Anterior cingulate cortex (tissue), 58 donors: ENCODE data around the gene HLA-DQB1.
"Not testable (repeated sequence)": the region's sequence is repeated elsewhere in the genome, so short reads cannot be mapped to it uniquely, and the experiment has no call there.

Source experiments
- DNase-seq, 58 donors: peaks; one replicate each; lab custom pipeline; 2025; lab: John Stamatoyannopoulos, UW

Gene HLA-DQB1

DNA sequence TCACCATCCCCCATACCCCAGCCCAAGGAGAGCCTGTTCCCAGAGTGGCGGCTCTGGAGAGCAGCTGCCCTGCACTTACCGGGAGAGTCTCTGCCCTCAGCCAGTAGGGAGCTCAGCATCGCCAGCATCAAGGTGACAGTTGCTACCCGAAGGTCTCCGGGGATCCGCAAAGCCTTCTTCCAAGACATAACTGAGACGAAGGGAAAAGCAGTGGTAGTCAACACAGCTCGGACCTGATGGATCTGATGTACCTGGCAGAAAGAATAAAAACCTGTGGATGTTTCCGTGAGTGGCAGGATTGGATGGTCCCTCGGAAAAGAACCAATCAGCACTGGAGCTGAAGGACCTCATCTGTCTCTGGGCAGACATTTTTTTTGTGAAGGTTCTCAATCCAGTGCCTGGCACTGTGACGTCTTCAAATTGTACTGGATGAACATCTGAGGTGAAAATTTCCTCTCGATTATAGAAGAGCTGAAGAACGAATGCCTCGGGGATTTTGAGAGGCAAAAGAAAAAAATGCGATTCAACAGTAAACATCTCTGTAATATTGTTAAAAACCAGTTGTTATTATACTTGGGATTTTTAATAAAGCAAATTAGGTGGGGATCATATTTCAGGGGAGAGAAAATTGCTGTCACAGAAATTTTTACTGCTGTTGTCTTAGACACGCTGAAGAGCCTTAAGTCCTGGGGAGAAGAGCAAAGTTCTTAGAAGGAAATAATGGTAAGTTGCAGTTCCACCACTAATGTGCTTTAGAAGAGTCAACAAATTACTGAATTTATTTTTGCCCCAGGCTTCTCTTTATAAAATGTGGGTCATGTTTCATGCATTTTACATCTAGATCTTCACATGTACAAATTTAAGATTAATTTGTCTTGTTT, at the start of gene HLA-DQB1:
Gene HLA-DQB1 (minus strand): TSS at position 238 of the 881 bp plus-strand sequence. CDS start 50 bp downstream, at position 188.
- DNase-seq, result peak in 16 of 58 donors; percentile 2 to 62 (median 20)

DNA sequence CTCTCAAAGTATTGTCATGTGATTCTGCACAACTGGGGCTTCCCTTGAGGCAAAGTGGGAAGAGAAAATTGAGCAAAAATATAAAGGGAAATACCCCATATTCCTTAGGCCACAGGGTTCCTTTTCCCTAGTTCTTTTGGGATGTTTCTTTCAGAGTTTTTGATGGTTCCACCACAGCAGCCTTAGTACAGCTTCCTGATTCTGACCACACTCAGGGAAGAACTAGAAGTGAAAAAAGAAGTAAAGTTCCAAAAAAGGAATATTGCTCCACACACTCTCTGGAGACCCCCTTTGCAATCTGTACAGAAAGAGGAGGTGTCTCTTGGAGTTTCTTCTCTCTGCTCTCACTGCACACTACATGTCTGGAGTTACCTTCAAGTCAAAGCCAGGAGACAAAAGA, 46.8 kb upstream of the HLA-DQB1 start:
- DNase-seq, result no peak

DNA sequence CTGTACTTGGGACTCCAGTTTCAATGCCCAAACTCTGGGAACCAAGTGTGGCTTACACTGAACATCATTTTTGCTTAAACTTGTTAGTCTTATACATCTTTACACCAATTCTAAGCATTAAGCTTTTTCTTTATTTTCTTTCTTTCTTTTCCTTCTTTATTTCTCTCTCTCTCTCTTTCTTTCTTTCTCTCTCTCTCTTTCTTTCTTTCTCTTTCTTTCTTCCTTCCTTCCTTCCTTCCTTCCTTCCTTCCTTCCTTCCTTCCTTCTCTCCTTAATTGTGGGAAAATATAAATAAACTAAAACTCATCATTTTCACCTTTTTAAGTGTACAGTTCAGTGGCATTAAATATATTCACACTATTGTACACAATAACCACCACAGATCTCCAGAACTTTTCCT, 43.2 kb upstream of the HLA-DQB1 start:
- no peak for DNase-seq

DNA sequence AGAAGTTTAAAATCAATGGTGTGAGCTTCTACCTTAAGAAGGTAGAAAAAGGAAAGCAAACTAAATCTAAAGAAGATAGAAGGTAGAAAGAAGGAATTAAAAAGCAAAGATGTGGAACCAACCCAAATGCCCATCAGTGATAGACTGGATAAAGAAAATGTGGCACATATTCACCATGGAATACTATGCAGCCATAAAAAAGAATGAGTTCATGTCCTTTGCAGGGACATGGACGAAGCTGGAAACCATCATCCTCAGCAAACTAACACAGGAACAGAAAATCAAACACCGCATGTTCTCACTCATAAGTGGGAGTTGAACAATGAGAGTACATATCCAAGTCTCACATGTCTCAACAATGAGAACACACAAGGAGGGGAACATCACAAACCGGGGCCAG, 38.7 kb upstream of the HLA-DQB1 start:
- DNase-seq, result not testable (repeated sequence)

DNA sequence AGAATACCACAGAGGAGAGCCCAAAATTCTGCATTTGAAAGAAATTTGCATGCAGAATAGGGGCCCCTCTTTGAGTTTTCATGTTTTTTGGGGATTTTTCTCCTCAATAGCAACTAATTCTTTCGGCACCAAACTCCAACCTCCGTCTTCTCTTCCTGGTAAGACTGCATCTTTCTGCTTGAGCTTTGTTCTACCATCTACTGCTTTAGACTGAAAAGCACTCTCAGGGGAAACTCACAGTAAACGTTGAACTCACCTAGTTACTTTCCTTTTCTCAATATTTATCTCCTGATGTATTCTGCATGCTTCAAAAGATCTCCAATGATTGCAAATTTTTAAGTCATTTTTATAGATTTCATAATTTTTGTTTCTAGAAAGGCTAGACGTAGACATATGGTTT, 36.9 kb upstream of the HLA-DQB1 start:
- no peak for DNase-seq

DNA sequence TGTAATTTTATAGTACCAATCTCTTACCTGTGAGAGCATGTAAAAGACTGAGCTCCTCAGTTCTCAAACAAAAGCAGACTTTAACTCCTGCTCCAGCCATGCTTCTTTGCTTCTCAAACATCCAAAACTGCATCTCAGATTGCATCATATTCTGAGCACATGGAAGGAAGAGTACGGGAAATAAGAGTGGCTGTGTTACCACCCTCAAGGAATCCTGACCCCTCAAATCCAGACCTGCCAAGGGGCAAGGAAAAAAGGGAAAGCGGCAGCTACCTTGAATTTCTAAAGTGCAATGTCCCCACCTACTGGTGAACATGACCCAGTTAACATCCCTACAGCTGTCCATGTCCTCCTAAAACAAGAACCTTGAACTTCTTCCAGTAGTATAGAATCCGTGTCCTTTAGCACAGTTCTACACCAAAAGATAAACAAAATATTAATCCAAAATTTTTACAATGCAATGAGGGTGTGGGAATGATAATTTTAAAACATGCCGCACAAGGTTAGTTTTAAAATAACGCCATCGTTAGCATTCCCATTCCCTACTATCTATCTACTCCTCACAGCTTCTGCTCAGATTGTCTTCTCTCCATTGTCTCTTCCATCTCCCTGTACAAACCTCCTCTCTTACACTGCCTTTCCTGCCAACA, 34.1 kb upstream of the HLA-DQB1 start:
- DNase-seq, result peak in 28 of 58 donors; percentile 0 to 45 (median 4)

DNA sequence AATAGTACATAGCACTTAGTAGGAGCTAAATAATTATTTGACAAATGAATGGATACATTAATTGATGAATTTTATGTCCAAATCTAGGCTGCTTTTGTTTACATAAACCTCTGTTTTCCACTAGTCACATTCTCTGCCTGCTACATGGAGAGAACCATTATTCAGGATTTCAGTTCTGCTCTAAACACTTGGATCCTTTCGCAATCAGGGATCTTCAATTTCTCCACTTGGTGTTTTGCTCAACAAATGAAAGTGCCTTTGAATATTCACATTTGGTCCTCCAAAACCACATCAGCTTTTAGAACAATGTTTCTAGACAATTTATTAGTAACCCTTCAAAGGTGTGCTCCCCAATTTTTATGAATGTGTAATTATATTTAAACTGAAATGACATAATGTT, 30.6 kb upstream of the HLA-DQB1 start:
- no peak for DNase-seq

DNA sequence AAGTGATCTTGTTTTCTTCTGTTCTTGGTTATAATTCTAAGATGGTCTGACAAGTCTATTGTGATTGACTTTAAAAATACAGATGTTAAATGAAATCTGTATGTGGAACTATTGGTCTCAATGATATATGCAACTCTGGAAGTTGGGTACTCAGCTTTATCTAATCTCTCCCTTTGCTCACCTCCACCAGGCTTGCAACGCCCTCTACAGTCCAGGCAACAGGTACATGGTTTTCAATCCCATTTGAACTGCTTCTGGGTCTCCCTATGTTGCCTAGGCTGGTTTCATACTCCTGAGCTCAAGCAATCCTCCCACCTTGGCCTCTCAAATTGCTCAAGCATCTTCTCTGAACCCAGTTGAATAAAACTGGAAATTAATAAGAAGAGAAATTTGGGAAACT, 25.6 kb upstream of the HLA-DQB1 start:
- DNase-seq, result no peak

DNA sequence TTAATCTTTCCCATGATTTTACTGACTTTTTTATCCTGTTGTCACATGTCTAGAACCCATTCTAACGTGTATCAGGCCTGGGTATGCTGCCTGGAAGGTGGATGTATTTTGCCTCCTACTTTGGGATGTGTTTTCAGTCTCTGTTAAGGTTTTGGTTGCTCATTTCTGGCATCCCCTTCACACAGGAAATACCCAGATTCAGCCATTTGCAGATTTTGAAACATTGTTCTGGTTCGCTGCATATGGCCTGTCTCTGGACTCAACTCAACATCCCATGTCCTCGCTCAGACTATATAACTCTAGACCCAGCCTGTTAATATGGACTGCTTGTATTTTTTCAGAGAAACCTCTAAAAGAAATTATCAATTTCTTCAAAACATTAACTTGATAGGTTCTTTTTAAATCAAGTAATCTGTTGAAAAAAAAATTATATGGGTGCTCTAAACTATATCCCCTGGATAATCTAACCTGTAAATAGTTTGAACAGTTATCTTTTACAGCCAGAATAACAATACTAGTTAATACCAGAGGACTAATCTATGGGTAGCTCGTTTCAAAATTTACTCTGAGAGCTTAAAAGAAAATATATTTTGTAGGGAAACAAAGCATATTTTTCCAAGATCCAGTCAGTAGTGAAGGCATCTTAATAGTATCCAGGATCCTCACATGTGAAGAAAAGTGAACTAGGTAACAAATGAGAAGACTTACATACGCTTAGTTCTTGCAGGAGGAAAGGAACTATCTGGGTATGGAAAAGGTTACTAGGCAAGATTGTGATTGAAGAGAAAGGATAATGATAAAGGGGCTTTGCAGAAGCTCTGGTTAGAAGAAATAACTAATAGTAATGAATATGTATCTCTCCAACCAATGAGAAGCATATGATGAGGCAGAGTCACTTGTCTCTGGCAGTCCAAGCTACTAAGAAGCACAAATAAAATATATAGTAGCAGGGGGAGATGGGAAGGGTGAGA, 23.4 kb upstream of the HLA-DQB1 start:
- no peak for DNase-seq

DNA sequence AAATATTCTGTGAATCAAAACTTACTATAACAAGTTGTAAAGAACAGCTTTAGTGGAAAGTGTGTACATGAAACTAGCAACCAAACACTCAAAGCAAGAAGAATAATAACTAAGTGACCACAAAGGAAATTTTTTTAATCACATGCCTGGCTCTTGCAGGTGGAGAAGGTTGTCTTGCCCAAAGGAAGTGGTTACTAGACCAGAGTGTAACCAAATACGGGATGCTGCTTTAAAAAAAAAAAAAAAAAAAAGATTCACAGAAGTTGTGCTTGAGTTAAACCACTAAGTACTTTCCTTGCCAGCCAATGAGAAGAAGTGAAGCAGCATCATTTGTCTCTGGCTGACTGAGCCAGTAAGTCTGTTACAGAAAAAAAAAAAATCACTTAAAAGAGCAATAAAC, 19.1 kb upstream of the HLA-DQB1 start:
- DNase-seq, result no peak

DNA sequence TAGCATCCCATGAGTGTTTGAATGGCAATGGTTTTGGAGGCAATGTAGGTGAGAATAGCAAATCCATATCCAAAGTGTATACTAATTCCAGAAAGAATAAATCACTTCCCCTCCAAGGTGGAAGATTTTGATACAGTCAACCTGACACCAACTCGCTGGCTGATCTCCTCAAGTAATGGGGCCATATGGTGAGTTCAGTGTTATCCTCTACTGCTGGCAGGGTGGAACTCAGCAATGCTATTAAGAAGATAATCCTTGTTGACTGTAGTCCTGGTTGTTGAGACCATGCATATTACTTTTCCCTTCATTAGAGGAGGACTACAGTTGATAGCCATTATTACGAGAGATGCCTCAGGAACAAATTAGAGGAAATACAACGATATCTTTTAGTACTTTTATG, 17.8 kb upstream of the HLA-DQB1 start:
- no peak for DNase-seq

DNA sequence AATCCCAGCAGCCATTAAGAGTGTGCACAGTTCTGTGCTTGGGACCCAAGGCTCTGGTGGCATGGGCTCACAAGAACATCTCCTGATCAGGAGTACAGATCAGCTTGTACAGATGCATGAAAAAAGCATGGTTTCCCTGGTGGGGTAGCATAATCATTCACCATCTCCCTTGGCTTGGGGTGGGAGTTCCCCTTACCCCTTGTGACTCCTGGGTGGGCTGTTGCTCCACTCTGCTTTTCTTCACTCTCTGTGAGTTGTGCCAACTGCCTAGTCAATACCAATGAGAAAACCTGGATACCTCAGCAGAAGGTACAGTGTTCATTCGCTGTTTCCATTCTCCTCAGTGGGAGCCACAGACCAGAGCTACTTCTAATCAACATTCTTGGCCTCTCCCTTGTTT, 13.6 kb upstream of the HLA-DQB1 start:
- DNase-seq, result no peak

DNA sequence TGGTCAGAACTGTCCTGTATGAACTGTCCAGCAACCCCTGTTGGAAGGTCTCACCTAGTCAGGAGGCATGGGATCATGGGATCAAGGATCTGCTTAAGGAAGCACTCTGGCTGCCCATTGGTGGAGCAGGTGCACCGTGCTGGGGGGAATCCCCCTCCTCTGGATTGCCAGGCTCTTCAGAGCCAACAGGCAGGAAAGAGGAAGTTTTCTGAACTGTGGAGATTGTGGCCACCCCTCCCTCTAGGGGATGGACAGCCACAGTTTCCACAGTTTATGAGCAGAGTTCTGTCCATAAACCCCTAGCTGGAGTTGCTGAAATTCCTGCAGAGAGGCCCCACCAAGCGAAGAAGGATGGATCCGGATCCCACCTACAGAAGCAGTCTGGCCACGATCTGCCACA, 13.0 kb upstream of the HLA-DQB1 start:
- no peak for DNase-seq

DNA sequence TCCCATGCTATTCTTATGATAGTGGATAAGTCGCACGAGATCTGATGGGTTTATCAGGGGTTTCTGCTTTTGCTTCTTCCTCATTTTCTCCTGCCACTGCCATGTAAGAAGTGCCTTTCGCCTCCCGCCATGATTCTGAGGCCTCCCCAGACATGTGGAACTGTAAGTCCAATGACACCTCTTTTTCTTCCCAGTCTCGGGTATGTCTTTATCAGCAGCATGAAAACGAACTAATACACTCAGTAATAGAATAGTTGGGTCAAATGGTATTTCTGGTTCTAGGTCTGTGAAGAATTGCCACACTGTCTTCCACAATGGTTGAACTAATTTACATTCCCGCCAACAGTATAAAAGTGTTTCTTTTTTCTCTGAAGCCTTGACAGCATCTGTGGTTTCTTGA, 7.7 kb upstream of the HLA-DQB1 start:
- DNase-seq, result not testable (repeated sequence)

DNA sequence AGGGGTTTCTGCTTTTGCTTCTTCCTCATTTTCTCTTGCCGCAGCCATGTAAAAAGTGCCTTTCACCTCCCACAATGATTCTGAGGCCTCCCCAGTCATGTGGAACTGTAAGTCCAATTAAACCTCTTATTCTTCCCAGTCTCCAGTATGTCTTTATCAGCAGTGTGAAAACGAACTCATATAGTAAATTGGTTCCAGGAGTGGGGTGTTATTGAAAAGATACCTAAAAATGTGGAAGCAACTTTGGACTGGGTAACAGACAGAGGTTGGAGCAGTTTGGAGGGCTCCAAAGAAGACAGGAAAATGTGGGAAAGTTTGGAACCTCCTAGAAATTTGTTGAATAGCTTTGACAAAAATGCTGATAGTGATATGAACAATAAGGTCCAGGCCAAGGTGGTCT, 5.5 kb upstream of the HLA-DQB1 start:
- DNase-seq, result not testable (repeated sequence)

DNA sequence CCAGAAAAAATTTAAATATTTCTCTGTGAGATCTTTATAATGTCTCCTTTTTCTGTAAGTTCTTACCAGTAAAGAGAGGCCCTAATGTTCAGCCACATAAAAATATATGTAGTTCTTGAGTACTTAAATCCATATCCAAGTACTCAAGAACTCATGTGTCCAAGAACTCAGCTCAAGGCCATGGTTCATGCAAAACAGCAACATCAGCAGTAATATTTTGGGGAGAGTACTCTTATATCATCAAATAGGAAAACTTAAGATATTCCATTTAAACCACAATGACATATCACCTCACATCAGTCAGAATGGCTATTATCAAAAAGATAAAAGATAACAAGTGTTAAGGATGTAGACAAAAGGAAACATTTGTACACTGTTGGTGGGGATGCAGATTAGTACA, 3.4 kb upstream of the HLA-DQB1 start:
- DNase-seq, result no peak

DNA sequence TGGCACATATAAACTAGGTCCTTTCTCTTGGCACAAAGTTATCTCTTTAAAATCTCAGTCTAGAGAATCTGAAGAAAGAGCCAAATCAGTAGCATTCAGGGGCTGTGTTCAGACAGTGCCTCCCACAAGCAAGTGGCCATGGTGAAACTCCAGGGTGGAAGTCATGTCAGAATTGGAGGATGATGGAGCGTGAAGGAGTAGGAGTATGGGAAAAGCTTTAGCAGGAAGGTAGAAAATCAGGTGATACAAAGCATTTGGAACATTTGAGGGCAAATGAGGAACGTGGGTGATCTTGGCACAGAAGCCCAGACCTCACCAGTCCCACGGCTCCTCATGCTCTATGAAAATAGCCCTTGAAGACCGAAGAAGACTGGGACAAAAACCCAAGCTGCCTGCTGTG, 2.8 kb upstream of the HLA-DQB1 start:
- DNase-seq, result no peak

DNA sequence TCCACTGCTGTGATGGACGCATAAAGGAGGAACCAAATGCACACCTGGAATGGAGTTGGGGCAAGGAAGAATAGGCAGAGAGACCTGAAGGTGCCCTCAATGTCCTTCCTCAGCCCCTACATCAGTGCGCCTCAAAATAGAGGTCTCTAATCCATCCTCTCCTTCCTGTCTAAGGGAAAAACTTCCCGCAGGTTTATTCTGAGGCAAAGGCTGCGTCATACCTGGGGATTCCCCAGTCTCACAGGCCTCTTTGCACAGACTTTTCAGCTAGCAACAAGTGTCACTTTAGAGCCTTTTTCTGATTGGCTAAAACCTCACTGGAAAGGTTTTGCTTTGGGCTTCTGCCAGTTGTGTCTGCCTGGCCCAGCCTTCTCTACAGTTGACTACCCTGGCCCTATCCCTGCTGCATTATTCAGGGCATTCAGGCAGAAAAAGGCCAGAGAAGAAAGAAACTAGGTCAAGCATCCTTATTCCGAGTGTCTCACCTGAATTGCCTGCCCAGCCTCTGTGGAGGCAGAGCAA, 1.8 kb upstream of the HLA-DQB1 start:
- DNase-seq, result peak in 8 of 58 donors; percentile 5 to 66 (median 10)

DNA sequence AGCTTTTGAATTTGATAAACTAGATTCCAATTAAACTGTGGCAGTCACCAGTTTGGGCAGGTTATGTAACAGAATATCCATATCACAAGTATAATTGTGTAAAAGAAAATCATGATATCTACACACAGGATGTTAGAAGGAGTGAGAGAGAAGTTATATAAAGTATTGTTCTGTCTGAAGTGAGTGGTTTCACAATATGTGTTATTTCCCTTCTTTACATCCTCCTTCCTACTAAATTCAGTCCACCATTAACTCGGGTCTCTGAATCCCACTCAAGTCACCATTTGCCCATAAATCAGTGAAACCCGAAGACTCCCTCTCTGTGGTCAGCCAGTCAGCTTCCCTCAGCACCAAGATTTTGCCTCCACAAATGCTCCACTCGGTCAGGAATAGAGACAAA, 796 bp downstream of the HLA-DQB1 start:
- DNase-seq, result no peak

DNA sequence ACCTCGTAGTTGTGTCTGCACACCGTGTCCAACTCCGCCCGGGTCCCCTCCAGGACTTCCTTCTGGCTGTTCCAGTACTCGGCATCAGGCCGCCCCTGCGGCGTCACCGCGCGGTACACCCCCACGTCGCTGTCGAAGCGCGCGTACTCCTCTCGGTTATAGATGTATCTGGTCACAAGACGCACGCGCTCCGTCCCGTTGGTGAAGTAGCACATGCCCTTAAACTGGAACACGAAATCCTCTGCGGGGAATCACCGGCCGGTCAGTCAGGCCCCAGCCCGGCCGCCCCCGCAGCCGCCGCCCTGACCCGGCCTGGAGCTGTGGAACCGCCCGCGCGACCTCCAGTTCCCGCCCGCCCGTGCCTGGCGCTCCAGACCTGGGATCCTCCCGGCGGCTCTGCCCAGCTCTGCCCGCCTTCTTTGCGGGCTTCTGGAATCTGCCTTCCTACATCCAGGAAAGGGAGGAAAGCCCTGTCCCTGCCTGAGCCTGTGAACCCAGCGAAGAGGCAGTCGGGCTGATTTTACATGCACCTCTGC, 1.6 kb downstream of the HLA-DQB1 start:
- peak in 1 of 58 donors; percentile 9 for DNase-seq
